Measurements from ENCODE around the gene SLC25A28. TPM values are rescaled to one million over a fixed set of nuclear protein-coding genes. Genes with fewer than 3 reads are reported as not detected.

Gene SLC25A28
- total RNA-seq, 4 donors from 2014 or later = 13.8 to 38.0 (median 31.6) TPM

DNA sequence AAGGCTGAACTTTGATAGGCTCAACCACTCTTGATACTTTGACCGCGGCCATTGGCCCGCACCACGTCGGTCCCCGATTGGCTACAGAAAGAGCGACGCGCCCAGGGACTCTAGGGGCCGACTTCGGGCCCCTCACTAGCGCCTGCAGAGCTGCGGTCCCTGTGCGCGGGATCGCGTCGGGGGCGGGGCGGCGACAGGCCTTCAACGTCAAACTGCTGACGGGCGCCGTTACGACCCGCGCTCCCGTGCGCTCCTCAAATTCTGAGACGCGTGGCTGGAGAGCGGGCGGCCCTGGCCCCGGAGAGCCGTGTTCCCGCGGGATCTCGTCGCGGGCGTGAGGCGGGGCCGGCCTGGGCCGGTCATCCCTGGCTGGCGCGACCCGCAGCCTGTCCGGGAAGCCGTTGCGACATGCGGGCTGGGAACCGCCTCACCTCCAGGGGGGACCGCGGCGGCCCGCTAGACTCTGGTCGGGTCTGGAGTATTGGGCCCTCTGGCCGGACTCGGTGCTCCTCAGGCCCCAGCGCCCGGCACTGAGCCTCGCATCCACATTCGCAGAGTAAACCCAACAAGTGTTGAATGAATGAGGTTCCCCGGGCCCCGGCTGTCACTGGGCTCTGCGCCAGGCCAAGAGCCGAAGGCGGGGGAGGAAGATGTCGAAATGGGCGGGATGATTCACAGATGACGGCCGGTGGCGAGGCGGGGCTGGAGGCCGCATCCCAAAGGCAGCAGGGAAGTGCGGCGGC, 643 bp upstream of the SLC25A28 start:
- WGBS, 2 donors = 1% methylated on average over 20 of the region's 78 CpGs; no CpG with 5 or more reads in 1 of the 2 donors
- Histone ChIP-seq H3K4me1 (peaks cover 23 to 49% (median 33%) of the 10 kb centered on the region in 3 donors), H3K36me3 (peaks cover 0 to 3% (median 0%) of the 10 kb centered on the region in 3 donors), H3K27ac (peak overlapping the region; percentile 93 to 99 (median 98)), H3K27me3 (no peaks in the 10 kb centered on the region), H3K9me3 (no peaks in the 10 kb centered on the region), H3K4me3 (peak overlapping the region; percentile 69 to 96 (median 92))
- DNase-seq = peak; percentile 68
- TF ChIP-seq CTCF (IDR thresholded peaks at IDR 0.05) = peak in 3 of 6 experiments; percentile 10 to 15 (median 14)
- peak in 3 of 4 donors; percentile 59 to 92 (median 83) for TF ChIP-seq POLR2A (IDR thresholded peaks at IDR 0.05)
- intact Hi-C loops (cut with DNase I) = no loop called here

- peaks cover 23 to 62% (median 42%) of the 10 kb centered on the region in 3 donors for H3K4me1 ChIP-seq
- DNase-seq = no peak
- WGBS, 2 donors = 0 to 3% methylated on average over 8 to 9 of the region's 9 CpGs
- H3K36me3 ChIP-seq = peaks cover 0 to 16% (median 0%) of the 10 kb centered on the region in 3 donors
- H3K9me3 ChIP-seq = no peaks in the 10 kb centered on the region
- H3K27me3 ChIP-seq = no peaks in the 10 kb centered on the region
- TF ChIP-seq CTCF (IDR thresholded peaks at IDR 0.05) = no peak
- TF ChIP-seq POLR2A (IDR thresholded peaks at IDR 0.05) = peak in 1 of 4 donors; percentile 29
- peak overlapping the region; percentile 93 to 99 (median 98) for H3K27ac ChIP-seq
- intact Hi-C loops (cut with DNase I) = loop anchor here (10.0 kb wide), 2 partner anchors 96 to 224 kb away; no protein-coding TSS in a partner anchor
- peak overlapping the region; percentile 69 to 96 (median 92) for H3K4me3 ChIP-seq
Observed at GRCh38 chr10:99619090-99619800, 994 bp downstream of the SLC25A28 start.

- Histone ChIP-seq H3K9me3 (no peaks in the 10 kb centered on the region), H3K4me1 (peaks cover 23 to 75% (median 45%) of the 10 kb centered on the region in 3 donors), H3K27me3 (no peaks in the 10 kb centered on the region), H3K36me3 (peaks cover 0 to 31% (median 0%) of the 10 kb centered on the region in 3 donors), H3K27ac (peak overlapping the region in 3 of 4 donors; percentile 2 to 96 (median 5)), H3K4me3 (peak overlapping the region in 3 of 4 donors; percentile 91 to 96 (median 93))
- no peak for TF ChIP-seq POLR2A (IDR thresholded peaks at IDR 0.05)
- TF ChIP-seq CTCF (IDR thresholded peaks at IDR 0.05) = no peak
- intact Hi-C loops (cut with DNase I) = loop anchor here (10.0 kb wide), 2 partner anchors 97 to 223 kb away; no protein-coding TSS in a partner anchor
- DNase-seq = no peak
- 31 to 39% methylated on average over 2 of the region's 2 CpGs for WGBS, 2 donors
Observed at GRCh38 chr10:99617696-99618095, 2.5 kb downstream of the SLC25A28 start.

- Histone ChIP-seq H3K27ac (no peak overlapping the region), H3K9me3 (no peaks in the 10 kb centered on the region), H3K27me3 (no peaks in the 10 kb centered on the region), H3K4me1 (peaks cover 18 to 72% (median 38%) of the 10 kb centered on the region in 3 donors), H3K36me3 (peaks cover 6 to 48% (median 15%) of the 10 kb centered on the region in 3 donors), H3K4me3 (no peak overlapping the region)
- TF ChIP-seq CTCF (IDR thresholded peaks at IDR 0.05) (no peak), POLR2A (IDR thresholded peaks at IDR 0.05) (no peak)
- intact Hi-C loops (cut with DNase I) = loop anchor here (10.0 kb wide), 2 partner anchors 99 to 221 kb away; no protein-coding TSS in a partner anchor
- 56 to 63% methylated on average over 4 of the region's 4 CpGs for WGBS, 2 donors
- DNase-seq = no peak
Observed at GRCh38 chr10:99615426-99615825, 4.8 kb downstream of the SLC25A28 start.
